HG02610 (cell line): ENCODE data around the gene KCNMA1.
"Not testable (repeated sequence)": the region's sequence is repeated elsewhere in the genome, so short reads cannot be mapped to it uniquely, and the experiment has no call there.

Source experiments
- ATAC-seq: cut with Tn5 transposase; IDR thresholded peaks from one replicate; pipeline ENCODE4 v1.9.1; 2021; ENCODE audit warnings: mild to moderate bottlenecking, moderate library complexity; ENCODE audit not compliant: unreplicated experiment

The KCNMA1 gene

GRCh38 chr10:77637532-77638320, at the start of gene KCNMA1:
Gene KCNMA1 (minus strand): TSS chr10:77637808.
- no peak for ATAC-seq

GRCh38 chr10:77686650-77687417, 49.2 kb upstream of the KCNMA1 start:
- ATAC-seq, result no peak

- ATAC-seq, result no peak
These were observed 48.5 kb upstream of the KCNMA1 start for GRCh38 chr10:77686096-77686495.

- ATAC-seq, result no peak
These were observed 47.8 kb upstream of the KCNMA1 start for GRCh38 chr10:77685432-77685831.

- not testable (repeated sequence) for ATAC-seq
These were observed 45.5 kb upstream of the KCNMA1 start for GRCh38 chr10:77683088-77683432.

GRCh38 chr10:77682393-77683087, 44.9 kb upstream of the KCNMA1 start:
- no peak for ATAC-seq

GRCh38 chr10:77681839-77682238, 44.2 kb upstream of the KCNMA1 start:
- ATAC-seq, result no peak

- no peak for ATAC-seq
These were observed 43.2 kb upstream of the KCNMA1 start for GRCh38 chr10:77680811-77681210.

GRCh38 chr10:77680065-77680464, 42.5 kb upstream of the KCNMA1 start:
- no peak for ATAC-seq

GRCh38 chr10:77679217-77679616, 41.6 kb upstream of the KCNMA1 start:
- no peak for ATAC-seq

- ATAC-seq, result no peak
These were observed 40.5 kb upstream of the KCNMA1 start for GRCh38 chr10:77678146-77678545.

- no peak for ATAC-seq
These were observed 37.7 kb upstream of the KCNMA1 start for GRCh38 chr10:77675347-77675746.

GRCh38 chr10:77673515-77674140, 36.0 kb upstream of the KCNMA1 start:
- ATAC-seq, result no peak

GRCh38 chr10:77673101-77673500, 35.5 kb upstream of the KCNMA1 start:
- ATAC-seq, result no peak

- ATAC-seq, result no peak
These were observed 34.1 kb upstream of the KCNMA1 start for GRCh38 chr10:77671594-77672252.

GRCh38 chr10:77670817-77671443, 33.3 kb upstream of the KCNMA1 start:
- no peak for ATAC-seq

GRCh38 chr10:77669892-77670291, 32.3 kb upstream of the KCNMA1 start:
- ATAC-seq, result no peak

- peak; percentile 81 for ATAC-seq
These were observed 30.1 kb upstream of the KCNMA1 start for GRCh38 chr10:77667426-77668324.

- ATAC-seq, result no peak
These were observed 29.2 kb upstream of the KCNMA1 start for GRCh38 chr10:77666821-77667220.
